Spleen (tissue), 11 donors: Measurements from ENCODE around the gene LPCAT1. TPM values are rescaled to one million over a fixed set of nuclear protein-coding genes. Genes with fewer than 3 reads are reported as not detected.

Experiments
- DNase-seq: peaks from one replicate; pipeline ENCODE4 v3.0.0-alpha.2; 2020
- H3K27ac ChIP-seq, 8 donors: fragments of 200-600 bp; sonication (generic) in 7 of 8; 1 replicate in 4 of 8; 2 replicates in 4 of 8; pipeline versions ENCODE4 v1.5.0 to v1.8.0; 2016 to 2021; ENCODE audit warnings: inconsistent platforms in 4 of 8, mild to moderate bottlenecking in 4 of 8, moderate library complexity in 1 of 8
- H3K27me3 ChIP-seq, 7 donors: fragments of 200-600 bp; sonication (generic) in 6 of 7; replicated peaks in 1 of 7; 1 replicate in 4 of 7; 2 replicates in 3 of 7; pipeline versions ENCODE4 v1.5.0 to v1.8.0; 2016 to 2021; ENCODE audit warnings: inconsistent platforms in 3 of 7, mild to moderate bottlenecking in 1 of 7
- H3K36me3 ChIP-seq, 6 donors: fragments of 200-600 bp; sonication (generic) in 5 of 6; 1 replicate in 4 of 6; 2 replicates in 2 of 6; pipeline versions ENCODE4 v1.5.0 to v1.8.0; 2016 to 2021; ENCODE audit warnings: inconsistent platforms in 2 of 6
- H3K4me1 ChIP-seq, 6 donors: fragments of 200-600 bp; sonication (generic) in 5 of 6; 1 replicate in 3 of 6; 2 replicates in 3 of 6; pipeline versions ENCODE4 v1.5.0 to v1.8.0; 2016 to 2021; ENCODE audit warnings: inconsistent platforms in 3 of 6
- H3K4me3 ChIP-seq, 8 donors: fragments of 200-600 bp; sonication (generic) in 7 of 8; 1 replicate in 4 of 8; 2 replicates in 4 of 8; pipeline versions ENCODE4 v1.5.0 to v1.8.0; 2016 to 2021; ENCODE audit warnings: inconsistent platforms in 4 of 8, mild to moderate bottlenecking in 4 of 8, moderate library complexity in 2 of 8
- H3K9me3 ChIP-seq, 8 donors: fragments of 200-600 bp; sonication (generic) in 7 of 8; 1 replicate in 4 of 8; 2 replicates in 4 of 8; pipeline versions ENCODE4 v1.5.0 to v1.8.0; 2016 to 2021; ENCODE audit warnings: inconsistent platforms in 4 of 8
- POLR2A ChIP-seq, 3 donors: fragments of 450-650 bp; IDR thresholded peaks; one replicate each; pipeline ENCODE4 v1.5.1; 2017; ENCODE audit warnings: antibody characterized with exemption in 3 of 3, mild to moderate bottlenecking in 1 of 3
- POLR2AphosphoS5 ChIP-seq, 3 donors: sonication (generic); formaldehyde crosslinking; IDR thresholded peaks; one replicate each; pipeline ENCODE4 v1.5.1; 2017; ENCODE audit warnings: antibody characterized with exemption in 3 of 3
- WGBS, 5 donors: extraction: QIAGEN DNeasy Blood & Tissue Kit in 3 of 5; methylation state at CpG; one replicate each; pipeline versions ENCODE4 v1.1.5 to v1.1.7; 2013 to 2018; 5-methylcytosine and 5-hydroxymethylcytosine counted together
- intact Hi-C: fragments of 100-400 bp; cut with DNase I; formaldehyde crosslinking; loops from one replicate; pipeline ENCODE4 v1.15.0; 2023; ENCODE audit warnings: low total_unique reads
- polyA plus RNA-seq, 3 donors: library from polyadenylated mRNA; stranded (reverse); fragments of 200-250 nt; gene quantifications; one replicate each; pipeline ENCODE4 v1.2.1, GENCODE V29; 2013
- total RNA-seq, 7 donors: library from RNA; depleted of rRNA in 3 of 7; stranded (reverse); fragments of >200 nt in 3 of 7; fragmentation: NEBNext Ultra II Directional in 4 of 7; extraction: Animal tissue kit (Norgen Biotek cat#: 25700) in 4 of 7; gene quantifications; one replicate each; pipeline versions ENCODE4 v1.1.0 to v1.2.1, GENCODE V29; 2016 to 2021
- TF ChIP-seq, protein P1 (sequence below), 11 experiments: fragments of 200-600 bp in 7 of 11; fragments of 450-650 bp in 4 of 11; sonication (generic) in 4 of 11; IDR thresholded peaks in 8 of 11; conservative IDR thresholded peaks in 3 of 11; 1 replicate in 7 of 11; 2 replicates in 4 of 11; pipeline versions ENCODE4 v1.4.0 to v1.8.0; 2016 to 2021; ENCODE audit warnings: antibody characterized with exemption in 11 of 11, inconsistent platforms in 4 of 11, mild to moderate bottlenecking in 1 of 11
- donor health status: healthy with polysubstance abuse.
- donor health status: DM: no; HTN: no; CAD: no; lungs with moderate emphysema.
- donor health status: DM: no; HTN: no; CAD: no.
- donor health status: Bipolar disorder and iron deficiency.
- donor health status: healthy.
- donor health status: DM: no; HTN: no; CAD: no.
- donor health status: DM: yes; HTN: yes; CAD: no.

LPCAT1 gene
- total and polyA plus RNA-seq, 10 donors = 52.2 to 322 (median 174) TPM

DNA sequence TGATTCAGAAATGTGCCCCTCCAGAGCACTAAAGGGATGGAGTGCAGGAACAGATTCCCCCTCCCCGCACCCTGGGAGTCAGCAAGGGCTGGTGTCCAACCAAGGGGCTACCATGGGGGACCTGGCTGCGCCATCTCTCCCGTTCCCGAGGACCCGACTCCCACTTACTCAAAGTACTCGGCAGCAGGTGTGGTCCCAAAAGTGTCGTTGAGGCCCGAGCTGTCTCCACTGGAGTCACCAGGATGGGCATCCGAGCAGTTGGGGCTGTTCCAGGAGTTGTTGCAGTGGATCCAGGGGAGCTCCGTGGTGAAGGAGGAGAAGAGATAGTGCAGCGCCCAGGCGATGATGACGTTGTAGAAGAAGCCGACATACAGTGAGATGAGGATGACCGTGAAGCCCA, 91.5 kb downstream of the LPCAT1 start:
- no peaks in the 10 kb centered on the region for H3K36me3 ChIP-seq
- TF ChIP-seq POLR2AphosphoS5 (IDR thresholded peaks at IDR 0.05) (no peak), POLR2A (IDR thresholded peaks at IDR 0.05) (no peak)
- TF ChIP-seq, protein P1, sequence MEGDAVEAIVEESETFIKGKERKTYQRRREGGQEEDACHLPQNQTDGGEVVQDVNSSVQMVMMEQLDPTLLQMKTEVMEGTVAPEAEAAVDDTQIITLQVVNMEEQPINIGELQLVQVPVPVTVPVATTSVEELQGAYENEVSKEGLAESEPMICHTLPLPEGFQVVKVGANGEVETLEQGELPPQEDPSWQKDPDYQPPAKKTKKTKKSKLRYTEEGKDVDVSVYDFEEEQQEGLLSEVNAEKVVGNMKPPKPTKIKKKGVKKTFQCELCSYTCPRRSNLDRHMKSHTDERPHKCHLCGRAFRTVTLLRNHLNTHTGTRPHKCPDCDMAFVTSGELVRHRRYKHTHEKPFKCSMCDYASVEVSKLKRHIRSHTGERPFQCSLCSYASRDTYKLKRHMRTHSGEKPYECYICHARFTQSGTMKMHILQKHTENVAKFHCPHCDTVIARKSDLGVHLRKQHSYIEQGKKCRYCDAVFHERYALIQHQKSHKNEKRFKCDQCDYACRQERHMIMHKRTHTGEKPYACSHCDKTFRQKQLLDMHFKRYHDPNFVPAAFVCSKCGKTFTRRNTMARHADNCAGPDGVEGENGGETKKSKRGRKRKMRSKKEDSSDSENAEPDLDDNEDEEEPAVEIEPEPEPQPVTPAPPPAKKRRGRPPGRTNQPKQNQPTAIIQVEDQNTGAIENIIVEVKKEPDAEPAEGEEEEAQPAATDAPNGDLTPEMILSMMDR (IDR thresholded peaks at IDR 0.05 in 8 of 11, conservative IDR thresholded peaks at IDR 0.05 in 3 of 11) = no peak
- H3K4me3 ChIP-seq = no peak overlapping the region
- no peaks in the 10 kb centered on the region for H3K4me1 ChIP-seq
- peaks cover 0 to 6% (median 0%) of the 10 kb centered on the region in 7 donors for H3K27me3 ChIP-seq
- 90 to 95% (median 92%) methylated on average over 13 to 15 of the region's 15 CpGs for WGBS, 5 donors
- H3K27ac ChIP-seq = no peak overlapping the region
- DNase-seq = peak; percentile 45
- intact Hi-C loops = no loop called here
- peaks cover 4 to 52% (median 31%) of the 10 kb centered on the region in 8 donors for H3K9me3 ChIP-seq

DNA sequence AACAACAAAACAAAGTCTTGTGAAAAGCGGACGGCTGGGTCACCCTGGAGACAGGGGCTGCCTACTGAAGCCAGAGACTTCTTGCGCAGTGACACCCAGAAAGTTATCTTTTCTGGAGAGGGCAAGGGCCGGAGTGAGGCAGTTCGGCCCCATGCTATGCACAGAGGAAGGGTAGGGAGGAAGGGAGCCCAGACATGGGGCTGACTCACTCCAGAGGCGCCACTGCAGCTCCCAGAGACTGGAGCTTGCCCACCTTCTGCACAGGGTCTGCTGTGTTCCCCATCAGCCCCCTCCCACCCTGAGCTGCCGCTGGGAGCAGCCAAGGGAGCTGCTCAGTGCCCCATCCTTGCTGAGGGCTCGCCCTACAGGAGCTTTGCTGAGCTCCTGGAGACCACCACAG, 91.9 kb downstream of the LPCAT1 start:
- Histone ChIP-seq H3K27me3 (peaks cover 0 to 4% (median 0%) of the 10 kb centered on the region in 7 donors), H3K27ac (no peak overlapping the region), H3K36me3 (no peaks in the 10 kb centered on the region), H3K4me3 (no peak overlapping the region), H3K4me1 (no peaks in the 10 kb centered on the region), H3K9me3 (peaks cover 4 to 56% (median 35%) of the 10 kb centered on the region in 8 donors)
- intact Hi-C loops = no loop called here
- peak; percentile 36 for DNase-seq
- WGBS, 5 donors = 70 to 92% (median 83%) methylated on average over 8 of the region's 8 CpGs
- TF ChIP-seq, protein P1 (IDR thresholded peaks at IDR 0.05 in 8 of 11, conservative IDR thresholded peaks at IDR 0.05 in 3 of 11) = no peak
- no peak for TF ChIP-seq POLR2A (IDR thresholded peaks at IDR 0.05)
- no peak for TF ChIP-seq POLR2AphosphoS5 (IDR thresholded peaks at IDR 0.05)

DNA sequence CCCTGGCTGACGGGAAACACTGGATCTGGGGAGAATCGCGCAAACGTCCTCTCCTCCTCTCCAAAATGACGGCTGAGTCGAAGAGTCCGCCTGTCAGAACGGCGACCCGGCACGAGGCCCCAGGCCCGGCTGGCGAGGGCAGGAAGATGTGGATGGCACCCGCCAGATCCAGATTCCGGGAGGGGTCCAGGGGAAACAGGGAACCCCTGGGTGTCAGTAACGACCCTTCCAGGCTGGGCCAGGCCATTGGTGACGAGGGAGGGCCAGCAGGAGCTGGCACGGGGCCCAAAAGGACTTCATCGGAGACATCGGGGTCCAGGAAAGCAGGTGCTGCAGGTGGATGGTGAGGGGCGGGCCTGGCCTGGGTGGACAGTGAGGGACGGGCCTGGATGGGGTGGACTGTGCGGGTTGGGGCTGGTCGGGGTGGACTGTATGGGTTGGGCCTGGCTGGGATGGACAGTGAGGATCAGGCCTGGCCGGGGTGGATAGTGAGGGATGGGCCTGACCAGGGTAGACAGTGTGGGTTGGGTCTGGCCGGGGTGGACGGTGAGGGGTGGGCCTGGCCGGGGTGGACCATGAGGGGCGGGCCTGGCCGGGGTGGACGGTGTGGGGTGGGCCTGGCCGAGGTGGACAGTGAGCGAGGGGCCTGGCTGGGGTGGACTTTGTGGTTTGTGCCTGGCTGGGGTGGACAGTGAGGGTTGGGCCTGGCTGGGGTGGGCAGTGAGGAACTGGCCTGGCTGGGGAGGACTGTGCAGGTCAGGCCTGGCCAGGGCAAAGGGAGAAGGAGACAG, 92.5 kb downstream of the LPCAT1 start:
- DNase-seq = peak; percentile 49

More for the DNA sequence above, 92.5 kb downstream of the LPCAT1 start:
- intact Hi-C loops = no loop called here
- TF ChIP-seq POLR2AphosphoS5 (IDR thresholded peaks at IDR 0.05) (no peak), POLR2A (IDR thresholded peaks at IDR 0.05) (no peak)
- TF ChIP-seq, protein P1 (IDR thresholded peaks at IDR 0.05 in 8 of 11, conservative IDR thresholded peaks at IDR 0.05 in 3 of 11) = no peak
- no peaks in the 10 kb centered on the region for H3K4me1 ChIP-seq
- peaks cover 0 to 3% (median 0%) of the 10 kb centered on the region in 7 donors for H3K27me3 ChIP-seq
- H3K36me3 ChIP-seq = no peaks in the 10 kb centered on the region
- 84 to 91% (median 90%) methylated on average over 31 to 33 of the region's 33 CpGs for WGBS, 5 donors
- H3K27ac ChIP-seq = no peak overlapping the region
- no peak overlapping the region for H3K4me3 ChIP-seq
- peaks cover 4 to 63% (median 42%) of the 10 kb centered on the region in 8 donors for H3K9me3 ChIP-seq
